ENCODE results near the gene SLC25A6. TPM values are rescaled to one million over a fixed set of nuclear protein-coding genes. Genes with fewer than 3 reads are reported as not detected.
A peak's percentile ranks its signal among the peaks of the same experiment; 100 is the strongest.

The SLC25A6 gene
- total and polyA plus RNA-seq, 9 of the 15 experiments (the other 6 are each of a cell fraction or from before 2014, with no cell fraction given), result 24.6 to 330 (median 129) TPM

DNA sequence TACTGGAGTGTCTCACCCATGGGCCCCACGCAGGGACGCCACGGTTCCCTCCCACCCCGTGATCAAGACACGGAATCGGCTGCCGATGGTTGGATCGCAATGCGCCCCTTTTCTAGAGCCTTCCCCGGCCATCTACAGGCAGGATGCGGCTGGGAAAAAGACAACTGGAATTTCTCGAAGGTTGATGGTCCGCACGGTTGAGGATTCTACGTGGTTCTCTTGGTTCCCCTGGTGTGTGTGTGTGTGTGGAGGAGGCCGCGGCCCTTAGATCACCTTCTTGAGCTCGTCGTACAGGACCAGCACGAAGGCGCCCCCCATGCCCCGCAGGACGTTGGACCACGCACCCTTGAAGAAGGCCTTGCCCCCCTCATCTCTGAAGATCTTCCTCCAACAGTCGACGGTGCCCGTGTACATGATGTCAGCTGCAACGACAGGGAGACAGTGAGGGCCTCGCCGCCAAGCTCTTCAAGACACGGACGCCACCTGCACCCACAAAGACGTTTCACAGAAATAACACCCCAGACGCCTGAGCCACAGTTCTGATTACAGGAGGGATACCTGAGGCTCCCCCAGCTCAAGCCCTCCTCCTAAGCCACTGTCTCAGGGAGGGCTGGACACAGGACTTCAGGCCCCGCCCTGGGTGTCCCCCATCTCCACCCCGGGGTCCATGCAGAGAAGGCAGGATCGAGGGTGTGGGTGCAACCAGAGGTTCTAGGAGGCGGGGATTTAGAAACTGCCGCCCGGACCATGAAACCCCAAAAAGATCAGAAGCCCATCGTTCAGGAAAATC is 5.4 kb downstream of the SLC25A6 start:
- BruUV-seq (replicated peaks), result TSS peak; percentile 1
- Histone ChIP-seq H3K4me1 (replicated peaks in 1 of 2; ENCODE audit: control insufficient read depth in 2 of 2, insufficient read depth in 2 of 2, low read length in 2 of 2) (peaks cover 7 to 52% of the 10 kb centered on the region in 2 experiments; a peak in 4 of 5 replicates), H3K27me3 (ENCODE audit: control insufficient read depth in 2 of 2, insufficient read depth in 2 of 2, low read length in 2 of 2) (no peaks in the 10 kb centered on the region), H3K36me3 (ENCODE audit: control insufficient read depth, insufficient read depth, low read length) (peaks cover 70% of the 10 kb centered on the region), H2AFZ (ENCODE audit: low read depth, low read length) (no peak overlapping the region), H3K9ac (ENCODE audit: insufficient read depth in 1 of 2, low read depth in 2 of 2, low read length in 2 of 2) (no peak overlapping the region), H3K9me3 (replicated peaks; ENCODE audit: control insufficient read depth, insufficient read depth, low read depth, low read length) (no peaks in the 10 kb centered on the region), H3K4me3 (no peak overlapping the region), H4K20me1 (replicated peaks; ENCODE audit: control insufficient read depth, insufficient read depth, low read length) (peaks cover 44% of the 10 kb centered on the region), H3K79me2 (ENCODE audit: control insufficient read depth, insufficient read depth, low read length) (peaks cover 45% of the 10 kb centered on the region), H3K27ac (ENCODE audit: extremely low read depth, low read depth, low read length) (no peak overlapping the region), H3K9me1 (ENCODE audit: control insufficient read depth, insufficient read depth, low read length) (peaks cover 8% of the 10 kb centered on the region), H3K4me2 (ENCODE audit: insufficient read depth, low read length) (no peak overlapping the region)
- no peak for TF ChIP-seq KLF6 (CRISPR knock-in tag; IDR thresholded peaks at IDR 0.05; ENCODE audit: borderline replicate concordance)
- TF ChIP-seq ZNF282 (CRISPR knock-in tag; IDR thresholded peaks at IDR 0.05), result no peak
- no peak for TF ChIP-seq NRF1 (conservative IDR thresholded peaks at IDR 0.05 in 1 of 2, IDR thresholded peaks at IDR 0.05 in 1 of 2)
- TF ChIP-seq RBFOX2 (IDR thresholded peaks at IDR 0.05; ENCODE audit: low read depth, low read length), result peak; percentile 4; the same call in 1 of the 2 replicates
- no peak for TF ChIP-seq COPS2 (conservative IDR thresholded peaks at IDR 0.05)
- TF ChIP-seq ZNF146 (CRISPR knock-in tag; IDR thresholded peaks at IDR 0.05; ENCODE audit: unreplicated experiment), result no peak
- TF ChIP-seq KAT7 (CRISPR knock-in tag; IDR thresholded peaks at IDR 0.05; ENCODE audit: borderline replicate concordance), result no peak
- no peak for TF ChIP-seq NFXL1 (CRISPR knock-in tag; IDR thresholded peaks at IDR 0.05)
- 0 out of 2 replicates have a peak, but pooled peaks have one; percentile 59 for TF ChIP-seq MIER1 (IDR thresholded peaks at IDR 0.05; ENCODE audit: low read depth)
- no peak for TF ChIP-seq ZZZ3 (IDR thresholded peaks at IDR 0.05)
- no peak for TF ChIP-seq ZNF57 (CRISPR knock-in tag; IDR thresholded peaks at IDR 0.05)
- TF ChIP-seq RBM15 (IDR thresholded peaks at IDR 0.05; ENCODE audit: insufficient read depth, low read length), result no peak
- TF ChIP-seq HNRNPLL (IDR thresholded peaks at IDR 0.05; ENCODE audit: low read depth, low read length, poor library complexity, severe bottlenecking), result no peak
- intact Hi-C loops (cut with micrococcal nuclease), result no loop called here
- in situ Hi-C loops (cut with MboI), result no loop called here
- FAIRE-seq (no peak), DNase-seq (ENCODE audit: extremely low read depth in 1 of 4, low spot score in 3 of 4) (peak in 1 of 4 experiments; percentile 10), ATAC-seq (no peak)
- WGBS (ENCODE audit: insufficient coverage, low coverage, missing lambda C conversion rate), result 96% methylated on average over 10 of the region's 41 CpGs
- ChIA-PET POLR2A (no interaction called here), CTCF (ENCODE audit: low intra/inter-chr PET ratio) (no interaction called here)

Data from K562 (cell line).